SK-N-SH (cell line): ENCODE data around the gene RAI1.

Experiments
- CHD2 ChIP-seq: fragments of 150-350 bp; IDR thresholded peaks from 2 replicates; pipeline ENCODE4 v1.6.1; 2018; ENCODE audit warnings: low read length; ENCODE audit not compliant: partially characterized antibody
- CTCF ChIP-seq: fragments of 200-600 bp; sonication (generic); IDR thresholded peaks from 2 replicates; pipeline ENCODE4 v1.6.1; 2017; ENCODE audit warnings: antibody characterized with exemption, mild to moderate bottlenecking, moderate library complexity
- ELF1 ChIP-seq: IDR thresholded peaks from 2 replicates; pipeline ENCODE4 v1.4.0; 2012
- EP300 ChIP-seq, 2 experiments: IDR thresholded peaks; 2 replicates each; pipeline versions ENCODE4 v1.4.0 to v1.6.1; 2012; ENCODE audit warnings: borderline replicate concordance in 1 of 2, low read depth in 1 of 2, low read length in 1 of 2
- EZH2phosphoT487 ChIP-seq: fragments of 200-600 bp; sonication (generic); IDR thresholded peaks from 2 replicates; pipeline ENCODE4 v1.6.1; 2017; ENCODE audit warnings: low read depth, mixed run types, mild to moderate bottlenecking, antibody characterized with exemption, moderate library complexity, borderline replicate concordance
- FOSL2 ChIP-seq: IDR thresholded peaks from 2 replicates; pipeline ENCODE4 v1.4.0; 2012; ENCODE audit warnings: low read depth, mild to moderate bottlenecking, moderate library complexity, borderline replicate concordance
- FOXJ3 ChIP-seq: sonication (generic); formaldehyde crosslinking; IDR thresholded peaks from 2 replicates; pipeline ENCODE4 v1.5.1; 2020; ENCODE audit warnings: mild to moderate bottlenecking, missing genetic modification reagents
- FOXM1 ChIP-seq: IDR thresholded peaks from 2 replicates; pipeline ENCODE4 v1.4.0; 2012; ENCODE audit warnings: low read depth, mild to moderate bottlenecking
- RCOR1 ChIP-seq: fragments of 150-350 bp; IDR thresholded peaks from 2 replicates; pipeline ENCODE4 v1.6.1; 2017; ENCODE audit warnings: antibody characterized with exemption, low read length
- RFX5 ChIP-seq: IDR thresholded peaks from 2 replicates; pipeline ENCODE4 v1.6.1; 2012; ENCODE audit warnings: mild to moderate bottlenecking, improper control_type of control experiment, low read length
- SIN3A ChIP-seq: IDR thresholded peaks from 2 replicates; pipeline ENCODE4 v1.6.1; 2012; ENCODE audit warnings: low read depth, mild to moderate bottlenecking, low read length, moderate library complexity, borderline replicate concordance
- TF ChIP-seq, protein P1 (sequence below): IDR thresholded peaks from 2 replicates; pipeline ENCODE4 v1.6.1; 2012; ENCODE audit warnings: mild to moderate bottlenecking, low read depth, low read length, moderate library complexity
- TF ChIP-seq, protein P2 (sequence below): IDR thresholded peaks from 2 replicates; pipeline ENCODE4 v1.4.0; 2012; ENCODE audit warnings: low read depth

DNA sequence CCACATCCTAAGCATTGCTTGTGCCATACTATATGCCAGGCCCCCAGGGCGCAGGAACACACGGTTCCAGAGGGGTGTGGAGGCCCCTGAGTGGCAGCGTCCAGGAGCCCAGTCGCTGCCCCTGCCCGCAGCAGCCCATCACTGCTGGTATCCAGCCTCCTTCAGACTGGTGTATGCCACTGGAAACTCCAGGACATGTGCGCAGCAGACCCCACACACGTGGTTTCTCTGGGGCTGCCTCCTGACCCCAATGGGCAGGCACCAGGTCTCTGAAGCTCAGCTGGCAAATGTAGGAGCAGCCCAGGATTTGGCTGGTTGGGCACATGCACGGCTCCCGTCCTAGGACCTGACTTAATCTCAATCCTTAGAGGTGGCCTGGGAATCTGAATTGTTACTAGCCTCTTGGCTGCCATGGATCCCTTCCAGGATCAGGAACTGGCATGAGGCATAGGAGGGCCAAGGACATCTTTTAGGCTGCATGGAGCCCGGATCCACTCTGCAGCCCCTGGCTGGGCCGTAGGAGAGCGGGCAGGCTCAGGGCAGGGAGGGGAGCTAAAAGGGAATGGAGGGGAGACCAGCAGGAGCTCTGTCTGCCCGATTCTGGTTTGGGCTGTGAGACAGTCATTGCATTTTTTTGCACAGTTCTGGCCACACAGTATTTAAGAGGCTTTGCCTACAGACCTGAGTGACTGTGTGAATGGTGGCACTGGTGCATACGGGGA is 62.3 kb downstream of the RAI1 start:
- TF ChIP-seq CTCF (no peak), EP300 (IDR thresholded peaks at IDR 0.05; ENCODE audit: borderline replicate concordance in 1 of 2, low read depth in 1 of 2, low read length in 1 of 2) (no peak), RFX5 (no peak), FOXJ3 (CRISPR knock-in tag) (no peak), EZH2phosphoT487 (no peak), CHD2 (no peak), FOSL2 (no peak), FOXM1 (no peak), ELF1 (no peak), SIN3A (no peak), RCOR1 (no peak)
- TF ChIP-seq, protein P1, sequence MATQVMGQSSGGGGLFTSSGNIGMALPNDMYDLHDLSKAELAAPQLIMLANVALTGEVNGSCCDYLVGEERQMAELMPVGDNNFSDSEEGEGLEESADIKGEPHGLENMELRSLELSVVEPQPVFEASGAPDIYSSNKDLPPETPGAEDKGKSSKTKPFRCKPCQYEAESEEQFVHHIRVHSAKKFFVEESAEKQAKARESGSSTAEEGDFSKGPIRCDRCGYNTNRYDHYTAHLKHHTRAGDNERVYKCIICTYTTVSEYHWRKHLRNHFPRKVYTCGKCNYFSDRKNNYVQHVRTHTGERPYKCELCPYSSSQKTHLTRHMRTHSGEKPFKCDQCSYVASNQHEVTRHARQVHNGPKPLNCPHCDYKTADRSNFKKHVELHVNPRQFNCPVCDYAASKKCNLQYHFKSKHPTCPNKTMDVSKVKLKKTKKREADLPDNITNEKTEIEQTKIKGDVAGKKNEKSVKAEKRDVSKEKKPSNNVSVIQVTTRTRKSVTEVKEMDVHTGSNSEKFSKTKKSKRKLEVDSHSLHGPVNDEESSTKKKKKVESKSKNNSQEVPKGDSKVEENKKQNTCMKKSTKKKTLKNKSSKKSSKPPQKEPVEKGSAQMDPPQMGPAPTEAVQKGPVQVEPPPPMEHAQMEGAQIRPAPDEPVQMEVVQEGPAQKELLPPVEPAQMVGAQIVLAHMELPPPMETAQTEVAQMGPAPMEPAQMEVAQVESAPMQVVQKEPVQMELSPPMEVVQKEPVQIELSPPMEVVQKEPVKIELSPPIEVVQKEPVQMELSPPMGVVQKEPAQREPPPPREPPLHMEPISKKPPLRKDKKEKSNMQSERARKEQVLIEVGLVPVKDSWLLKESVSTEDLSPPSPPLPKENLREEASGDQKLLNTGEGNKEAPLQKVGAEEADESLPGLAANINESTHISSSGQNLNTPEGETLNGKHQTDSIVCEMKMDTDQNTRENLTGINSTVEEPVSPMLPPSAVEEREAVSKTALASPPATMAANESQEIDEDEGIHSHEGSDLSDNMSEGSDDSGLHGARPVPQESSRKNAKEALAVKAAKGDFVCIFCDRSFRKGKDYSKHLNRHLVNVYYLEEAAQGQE, result no peak
- TF ChIP-seq, protein P2, sequence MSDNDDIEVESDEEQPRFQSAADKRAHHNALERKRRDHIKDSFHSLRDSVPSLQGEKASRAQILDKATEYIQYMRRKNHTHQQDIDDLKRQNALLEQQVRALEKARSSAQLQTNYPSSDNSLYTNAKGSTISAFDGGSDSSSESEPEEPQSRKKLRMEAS, result no peak
